H1 (cell line): ENCODE results near the gene ATP6V1F. TPM values are rescaled to one million over a fixed set of nuclear protein-coding genes. Genes with fewer than 3 reads are reported as not detected.

ENCODE experiments used
- CHD7 ChIP-seq: fragments of 300-600 bp; sonication (generic); IDR thresholded peaks from 2 replicates; pipeline ENCODE4 v1.7.1; 2012; ENCODE audit warnings: low read length, moderate library complexity, mild to moderate bottlenecking, inconsistent platforms; ENCODE audit not compliant: insufficient replicate concordance
- E2F6 ChIP-seq: IDR thresholded peaks from 2 replicates; pipeline ENCODE4 v1.6.1; 2012; ENCODE audit warnings: inconsistent platforms
- GTF2F1 ChIP-seq: IDR thresholded peaks from 2 replicates; pipeline ENCODE4 v1.6.1; 2012; ENCODE audit warnings: low read depth, low read length, improper control_type of control experiment, borderline replicate concordance
- KDM5A ChIP-seq: fragments of 200-600 bp; IDR thresholded peaks from 2 replicates; pipeline ENCODE4 v1.7.1; 2012; ENCODE audit warnings: mild to moderate bottlenecking, low read length, inconsistent platforms, mixed read lengths
- MAX ChIP-seq: IDR thresholded peaks from 2 replicates; pipeline ENCODE4 v1.6.1; 2012; ENCODE audit warnings: inconsistent platforms
- POLR2AphosphoS5 ChIP-seq: IDR thresholded peaks from 2 replicates; pipeline ENCODE4 v1.6.1; 2011; ENCODE audit warnings: low read depth, low read length
- polyA plus RNA-seq, 7 experiments: library from polyadenylated mRNA; depleted of rRNA in 3 of 7; stranded (reverse) in 5 of 7; unstranded in 2 of 7; fragments of >200 nt in 5 of 7; fragments of 200-250 nt in 2 of 7; gene quantifications; 1 replicate in 5 of 7; 2 replicates in 1 of 7; 4 replicates in 1 of 7; pipeline versions ENCODE4 v1.2.1 to v1.2.3, GENCODE V29; 2011 to 2013; ENCODE audit warnings: missing spikeins in 2 of 7, mixed read lengths in 2 of 7
- total RNA-seq: library from RNA; stranded (reverse); fragmentation: NEBNext Ultra II Directional; extraction: Animal tissue kit (Norgen Biotek cat#: 25700); gene quantifications from 2 replicates; pipeline ENCODE4 v1.2.1, GENCODE V29; 2021
- TF ChIP-seq, protein P1 (sequence below), 3 experiments: IDR thresholded peaks; 1 replicate in 2 of 3; 2 replicates in 1 of 3; pipeline versions ENCODE4 v1.5.1 to v1.6.1; 2011; ENCODE audit warnings: low read length in 3 of 3, mild to moderate bottlenecking in 3 of 3, inconsistent platforms in 2 of 3, low read depth in 1 of 3, moderate library complexity in 1 of 3; ENCODE audit not compliant: insufficient read depth in 1 of 3; ENCODE audit errors: control extremely low read depth in 1 of 3

ATP6V1F gene
- total and polyA plus RNA-seq, 2 of the 8 experiments (the other 6 are each of a cell fraction or from before 2014, with no cell fraction given) = 104 to 318 TPM

GRCh38 chr7:128815289-128815942 lies 47.2 kb upstream of the ATP6V1F start (continued):
- TF ChIP-seq E2F6 (no peak), CHD7 (no peak), POLR2AphosphoS5 (no peak), GTF2F1 (no peak), MAX (no peak), KDM5A (no peak)
- TF ChIP-seq, protein P1, sequence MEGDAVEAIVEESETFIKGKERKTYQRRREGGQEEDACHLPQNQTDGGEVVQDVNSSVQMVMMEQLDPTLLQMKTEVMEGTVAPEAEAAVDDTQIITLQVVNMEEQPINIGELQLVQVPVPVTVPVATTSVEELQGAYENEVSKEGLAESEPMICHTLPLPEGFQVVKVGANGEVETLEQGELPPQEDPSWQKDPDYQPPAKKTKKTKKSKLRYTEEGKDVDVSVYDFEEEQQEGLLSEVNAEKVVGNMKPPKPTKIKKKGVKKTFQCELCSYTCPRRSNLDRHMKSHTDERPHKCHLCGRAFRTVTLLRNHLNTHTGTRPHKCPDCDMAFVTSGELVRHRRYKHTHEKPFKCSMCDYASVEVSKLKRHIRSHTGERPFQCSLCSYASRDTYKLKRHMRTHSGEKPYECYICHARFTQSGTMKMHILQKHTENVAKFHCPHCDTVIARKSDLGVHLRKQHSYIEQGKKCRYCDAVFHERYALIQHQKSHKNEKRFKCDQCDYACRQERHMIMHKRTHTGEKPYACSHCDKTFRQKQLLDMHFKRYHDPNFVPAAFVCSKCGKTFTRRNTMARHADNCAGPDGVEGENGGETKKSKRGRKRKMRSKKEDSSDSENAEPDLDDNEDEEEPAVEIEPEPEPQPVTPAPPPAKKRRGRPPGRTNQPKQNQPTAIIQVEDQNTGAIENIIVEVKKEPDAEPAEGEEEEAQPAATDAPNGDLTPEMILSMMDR (IDR thresholded peaks at IDR 0.05; ENCODE audit: control extremely low read depth in 1 of 3, insufficient read depth in 1 of 3, low read depth in 1 of 3, low read length in 3 of 3) = no peak
